Cardiac muscle cell (in vitro differentiated cells and primary cell): ENCODE results near the gene BANF2. TPM values are rescaled to one million over a fixed set of nuclear protein-coding genes. Genes with fewer than 3 reads are reported as not detected.
A peak's percentile ranks its signal among the peaks of the same experiment; 100 is the strongest.

Source experiments
- DNase-seq, 2 donors: peaks; one replicate each; pipeline versions ENCODE4 v3.0.0 to v3.0.0-alpha.2; 2010 to 2017; ENCODE audit warnings: low read depth in 1 of 2, low spot score in 1 of 2
- H3K27ac ChIP-seq: fragments of 200-600 bp; sonication (generic); 2 replicates; pipeline ENCODE4 v1.5.1; 2016
- H3K27me3 ChIP-seq: fragments of 200-600 bp; sonication (generic); 2 replicates; pipeline ENCODE4 v1.6.0; 2016; ENCODE audit warnings: control low read depth
- H3K36me3 ChIP-seq: fragments of 200-600 bp; sonication (generic); 2 replicates; pipeline ENCODE4 v1.5.1; 2016; ENCODE audit warnings: control low read depth
- H3K4me1 ChIP-seq: fragments of 200-600 bp; sonication (generic); 2 replicates; pipeline ENCODE4 v1.8.1; 2017; ENCODE audit warnings: low read depth, mild to moderate bottlenecking, mixed run types
- H3K4me3 ChIP-seq: fragments of 200-600 bp; sonication (generic); 2 replicates; pipeline ENCODE4 v1.5.1; 2016; ENCODE audit warnings: mild to moderate bottlenecking
- H3K9me3 ChIP-seq: fragments of 200-600 bp; sonication (generic); 2 replicates; pipeline ENCODE4 v1.5.1; 2017; ENCODE audit warnings: low read depth, mild to moderate bottlenecking, control low read depth
- polyA plus RNA-seq: library from polyadenylated mRNA; unstranded; fragments of >200 nt; fragmentation: Nextera tagmentation; extraction: Ambion mirVana; gene quantifications from 2 replicates; pipeline ENCODE4 v1.2.1, GENCODE V29; 2016
- total RNA-seq: library from RNA; depleted of rRNA; stranded (reverse); fragments of >200 nt; gene quantifications from 2 replicates; pipeline ENCODE4 v1.2.3, GENCODE V29; 2016
- TF ChIP-seq, protein P1 (sequence below): IDR thresholded peaks from 2 replicates; pipeline ENCODE4 v1.5.1; 2012; ENCODE audit warnings: low read depth, mild to moderate bottlenecking, low read length

Gene BANF2
- total and polyA plus RNA-seq, 2 experiments from 2014 or later, result not detected

DNA sequence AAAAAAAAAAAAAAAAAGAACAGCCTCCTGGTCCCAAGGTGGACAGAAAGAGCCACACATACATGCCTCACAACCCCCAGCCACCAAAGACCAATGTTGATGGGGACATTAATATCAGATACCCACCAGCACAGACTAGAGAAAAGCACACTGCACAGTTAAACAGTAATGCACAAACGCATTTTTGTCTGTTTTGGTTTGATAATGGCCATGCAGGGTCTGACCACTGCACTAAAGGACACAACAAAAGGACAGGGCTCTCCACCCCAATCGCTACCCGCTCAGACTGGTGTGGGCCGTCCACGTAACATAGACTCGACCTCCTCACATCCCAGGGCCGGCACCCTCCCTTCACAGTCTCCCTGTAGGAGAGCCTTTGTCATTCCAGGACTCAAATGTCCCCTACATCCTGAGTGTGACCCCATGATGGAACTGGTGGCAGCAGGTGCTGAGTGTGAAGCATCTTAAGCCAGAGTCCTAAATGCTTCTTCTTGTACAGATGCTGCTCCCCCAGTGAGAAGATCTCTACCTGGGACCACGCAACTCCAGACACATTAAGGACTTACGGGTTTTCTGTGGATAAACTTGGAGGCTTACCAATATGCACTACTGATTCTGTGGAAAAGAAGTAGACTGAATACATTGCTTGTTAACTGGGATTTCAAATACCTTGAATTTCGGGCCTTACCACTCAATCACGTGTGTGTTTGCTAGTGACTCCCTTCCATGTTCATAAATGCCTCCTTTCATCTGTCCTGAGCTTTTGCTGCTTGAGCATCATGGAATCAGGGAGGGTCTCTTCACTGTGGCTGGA is 45.7 kb upstream of the BANF2 start:
- TF ChIP-seq, protein P1, sequence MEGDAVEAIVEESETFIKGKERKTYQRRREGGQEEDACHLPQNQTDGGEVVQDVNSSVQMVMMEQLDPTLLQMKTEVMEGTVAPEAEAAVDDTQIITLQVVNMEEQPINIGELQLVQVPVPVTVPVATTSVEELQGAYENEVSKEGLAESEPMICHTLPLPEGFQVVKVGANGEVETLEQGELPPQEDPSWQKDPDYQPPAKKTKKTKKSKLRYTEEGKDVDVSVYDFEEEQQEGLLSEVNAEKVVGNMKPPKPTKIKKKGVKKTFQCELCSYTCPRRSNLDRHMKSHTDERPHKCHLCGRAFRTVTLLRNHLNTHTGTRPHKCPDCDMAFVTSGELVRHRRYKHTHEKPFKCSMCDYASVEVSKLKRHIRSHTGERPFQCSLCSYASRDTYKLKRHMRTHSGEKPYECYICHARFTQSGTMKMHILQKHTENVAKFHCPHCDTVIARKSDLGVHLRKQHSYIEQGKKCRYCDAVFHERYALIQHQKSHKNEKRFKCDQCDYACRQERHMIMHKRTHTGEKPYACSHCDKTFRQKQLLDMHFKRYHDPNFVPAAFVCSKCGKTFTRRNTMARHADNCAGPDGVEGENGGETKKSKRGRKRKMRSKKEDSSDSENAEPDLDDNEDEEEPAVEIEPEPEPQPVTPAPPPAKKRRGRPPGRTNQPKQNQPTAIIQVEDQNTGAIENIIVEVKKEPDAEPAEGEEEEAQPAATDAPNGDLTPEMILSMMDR, result no peak
- Histone ChIP-seq H3K9me3 (no peaks in the 10 kb centered on the region), H3K27me3 (no peaks in the 10 kb centered on the region), H3K27ac (no peak overlapping the region), H3K4me3 (no peak overlapping the region), H3K36me3 (no peaks in the 10 kb centered on the region), H3K4me1 (peaks cover 18% of the 10 kb centered on the region)
- no peak for DNase-seq

DNA sequence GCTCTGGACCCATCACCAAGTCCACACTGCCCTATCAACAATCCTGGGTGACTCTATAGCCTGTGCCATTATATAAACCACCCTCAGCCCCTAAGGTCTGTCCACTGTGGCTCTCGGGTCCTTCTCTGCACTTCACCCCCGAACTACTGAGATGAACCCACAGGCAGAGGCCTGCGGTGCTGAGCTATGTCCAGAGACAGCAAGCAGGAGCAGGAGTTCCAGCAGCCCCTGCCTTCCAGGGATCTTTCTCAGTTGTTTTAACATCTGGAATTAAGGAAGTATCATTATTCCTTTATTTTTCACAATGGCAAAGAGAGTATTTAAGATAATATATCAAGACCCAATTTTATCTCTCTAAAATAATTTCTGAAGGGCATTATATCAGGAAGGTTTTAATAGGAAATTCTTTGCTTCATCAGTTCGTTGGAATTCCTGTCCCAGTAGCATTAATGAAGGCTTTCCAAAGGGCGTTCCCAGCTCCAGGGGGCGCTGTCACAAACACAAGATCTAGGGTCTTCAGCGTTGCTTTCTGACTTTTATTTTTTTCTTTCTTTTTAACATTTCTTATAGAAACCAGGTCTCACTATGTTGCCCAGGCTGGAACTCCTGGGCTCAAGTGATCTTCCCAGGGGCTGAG is 45.0 kb upstream of the BANF2 start:
- peak; percentile 66 to 70 for DNase-seq
- no peak overlapping the region for H3K27ac ChIP-seq
- H3K36me3 ChIP-seq, result no peaks in the 10 kb centered on the region
- H3K9me3 ChIP-seq, result no peaks in the 10 kb centered on the region
- H3K27me3 ChIP-seq, result no peaks in the 10 kb centered on the region
- H3K4me3 ChIP-seq, result no peak overlapping the region
- peaks cover 15% of the 10 kb centered on the region for H3K4me1 ChIP-seq
- TF ChIP-seq, protein P1, result peak; percentile 79

DNA sequence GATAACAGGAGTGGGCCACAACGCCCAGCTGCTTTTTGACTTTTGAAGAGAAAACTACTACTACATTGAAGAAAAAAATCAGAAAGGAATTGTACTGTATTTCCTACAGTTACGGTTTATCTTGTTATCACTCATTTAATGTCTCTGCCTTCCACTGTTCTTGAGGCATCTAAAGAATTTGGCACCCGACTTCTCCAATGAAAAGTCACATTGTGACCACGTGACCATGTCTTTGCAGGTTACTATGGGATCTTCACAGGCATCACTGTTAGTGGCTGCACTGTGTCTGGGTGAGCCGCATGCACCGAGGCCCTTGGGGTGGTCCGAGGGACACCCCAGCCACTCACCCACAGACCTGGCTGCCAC is 44.5 kb upstream of the BANF2 start:
- TF ChIP-seq, protein P1, result no peak
- DNase-seq, result peak in 1 of 2 donors; percentile 61
- Histone ChIP-seq H3K4me3 (no peak overlapping the region), H3K36me3 (no peaks in the 10 kb centered on the region), H3K27me3 (no peaks in the 10 kb centered on the region), H3K9me3 (no peaks in the 10 kb centered on the region), H3K27ac (no peak overlapping the region), H3K4me1 (peaks cover 11% of the 10 kb centered on the region)

DNA sequence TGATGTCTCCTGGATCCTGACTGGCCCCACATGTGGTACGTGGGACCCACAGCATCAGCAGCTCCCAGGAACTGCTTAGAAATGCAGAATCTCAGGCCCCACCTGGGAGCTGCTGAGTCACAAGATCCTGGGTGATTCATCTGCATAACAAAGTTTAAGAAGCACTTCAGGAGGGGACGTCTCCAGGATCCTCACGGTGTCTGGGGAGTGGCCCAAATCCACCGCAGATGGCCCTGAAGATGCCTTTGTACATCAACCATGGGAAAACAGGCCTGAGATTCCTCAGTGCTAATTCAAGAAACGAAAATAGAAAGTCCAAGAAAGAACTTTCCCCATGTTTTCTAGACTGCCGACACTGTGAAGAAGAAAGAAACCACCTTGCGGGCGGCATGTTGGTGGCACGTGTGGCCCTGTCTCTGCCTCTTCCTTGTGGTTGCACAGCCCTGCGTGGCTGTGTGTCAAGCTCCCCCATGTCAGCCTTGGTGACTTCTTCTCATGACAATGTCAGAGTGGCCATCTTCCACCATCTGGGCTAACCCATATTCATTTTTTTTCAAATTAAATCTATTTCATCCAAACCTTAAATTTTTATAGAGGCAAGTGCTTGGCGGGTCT is 43.8 kb upstream of the BANF2 start:
- DNase-seq, result no peak
- Histone ChIP-seq H3K9me3 (no peaks in the 10 kb centered on the region), H3K36me3 (no peaks in the 10 kb centered on the region), H3K27ac (no peak overlapping the region), H3K4me3 (no peak overlapping the region), H3K27me3 (no peaks in the 10 kb centered on the region), H3K4me1 (peaks cover 8% of the 10 kb centered on the region)
- TF ChIP-seq, protein P1, result no peak

DNA sequence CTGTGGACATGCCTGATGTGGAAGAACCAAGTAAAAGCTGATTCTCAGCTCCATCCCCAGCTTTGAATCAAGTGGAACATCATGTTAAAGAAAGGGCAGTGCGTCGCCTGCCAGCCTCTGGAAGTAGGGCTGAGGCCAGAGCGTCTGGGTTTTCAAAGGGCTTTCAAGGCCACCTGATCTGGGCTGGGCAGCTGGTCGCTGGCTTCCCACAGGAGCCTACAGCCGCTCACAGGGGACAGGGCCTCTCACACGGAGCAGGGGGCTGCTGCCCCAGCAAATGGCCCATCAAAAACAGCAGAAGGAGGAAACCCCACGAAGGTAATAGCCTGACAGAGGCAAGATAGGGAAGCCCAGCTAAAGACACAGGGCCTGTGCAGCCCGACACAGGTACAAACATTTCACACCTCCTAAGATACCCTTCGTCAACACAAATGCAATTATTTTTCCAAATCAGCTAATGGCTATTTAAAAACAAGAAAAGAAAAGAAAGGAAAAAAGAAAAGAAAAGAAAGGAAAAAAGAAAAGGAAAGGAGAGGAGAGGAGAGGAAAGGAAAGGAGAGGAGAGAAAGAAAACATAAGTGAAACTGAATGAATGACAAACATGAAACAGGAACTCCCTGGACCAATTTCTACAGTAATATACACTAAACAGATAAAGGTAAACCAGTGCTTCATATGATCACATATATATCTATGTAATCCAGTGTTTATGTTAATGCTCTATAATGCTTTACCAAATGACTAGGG is 42.5 kb upstream of the BANF2 start:
- Histone ChIP-seq H3K27me3 (no peaks in the 10 kb centered on the region), H3K4me1 (peaks cover 8% of the 10 kb centered on the region), H3K4me3 (no peak overlapping the region), H3K36me3 (no peaks in the 10 kb centered on the region), H3K27ac (no peak overlapping the region), H3K9me3 (no peaks in the 10 kb centered on the region)
- TF ChIP-seq, protein P1, result no peak
- DNase-seq, result peak in 1 of 2 donors; percentile 51
